Measurements from ENCODE around the gene BGN.

BGN gene

DNA sequence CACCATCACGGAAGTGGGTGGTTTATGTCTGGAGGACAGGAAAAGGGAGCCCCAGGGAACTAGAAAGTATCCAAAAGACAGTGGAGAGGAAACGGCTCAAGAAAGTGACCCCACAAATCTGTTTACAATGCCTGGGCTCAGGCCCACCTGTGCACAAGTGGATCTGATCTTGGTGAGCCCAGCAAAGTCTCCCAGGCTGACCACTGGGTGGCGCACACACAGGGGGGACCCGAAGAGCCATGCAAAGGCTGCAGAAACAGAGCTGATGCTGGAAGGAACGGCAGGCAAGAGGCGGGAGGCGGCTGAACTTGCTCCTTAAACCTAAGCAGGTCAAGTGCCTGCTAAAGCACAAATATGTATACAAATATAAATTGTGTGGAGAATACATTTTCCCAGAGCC lies 34.0 kb upstream of the BGN start:
- no peak for DNase-seq (ENCODE audit: low read depth)

DNA sequence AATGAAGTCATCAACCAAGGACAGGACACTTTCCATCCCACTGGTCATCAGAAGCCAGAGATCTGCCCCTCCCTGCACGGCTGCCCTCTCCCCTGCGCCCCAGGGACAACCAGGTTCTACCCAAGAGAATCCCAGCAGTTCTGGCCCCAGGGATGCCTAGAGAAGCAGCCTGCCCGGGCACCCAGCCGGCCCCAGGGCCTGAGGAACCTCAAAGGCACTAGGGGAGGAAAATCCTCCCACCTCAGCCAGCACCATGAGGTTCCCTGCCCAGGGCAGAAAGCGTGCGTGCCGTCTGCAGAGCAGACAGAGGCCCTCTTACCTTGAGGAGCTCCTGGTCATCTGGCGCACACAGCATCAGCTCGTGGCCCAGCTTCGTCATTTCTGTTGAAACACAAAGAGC lies 32.5 kb upstream of the BGN start:
- no peak for DNase-seq (ENCODE audit: low read depth)

DNA sequence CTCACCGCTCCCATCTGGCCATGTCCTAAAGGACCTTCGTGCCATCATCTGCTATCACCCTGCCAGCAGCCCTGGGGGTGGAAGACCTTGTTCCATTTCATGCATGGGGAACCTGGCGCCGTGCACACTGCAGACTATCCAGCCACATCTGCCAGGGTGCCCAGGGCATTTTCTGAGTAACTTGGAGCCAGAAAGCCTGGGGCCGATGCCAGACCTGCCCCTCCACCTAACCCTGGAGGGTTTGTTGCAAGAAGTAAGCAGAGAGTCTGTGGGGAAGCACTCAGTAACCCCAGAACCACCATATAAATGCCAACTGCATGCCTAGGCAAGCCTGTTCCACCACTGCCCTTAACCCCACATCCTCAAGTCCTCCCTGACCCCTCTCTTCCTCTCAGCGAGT lies 31.7 kb upstream of the BGN start:
- DNase-seq (ENCODE audit: low read depth): no peak

DNA sequence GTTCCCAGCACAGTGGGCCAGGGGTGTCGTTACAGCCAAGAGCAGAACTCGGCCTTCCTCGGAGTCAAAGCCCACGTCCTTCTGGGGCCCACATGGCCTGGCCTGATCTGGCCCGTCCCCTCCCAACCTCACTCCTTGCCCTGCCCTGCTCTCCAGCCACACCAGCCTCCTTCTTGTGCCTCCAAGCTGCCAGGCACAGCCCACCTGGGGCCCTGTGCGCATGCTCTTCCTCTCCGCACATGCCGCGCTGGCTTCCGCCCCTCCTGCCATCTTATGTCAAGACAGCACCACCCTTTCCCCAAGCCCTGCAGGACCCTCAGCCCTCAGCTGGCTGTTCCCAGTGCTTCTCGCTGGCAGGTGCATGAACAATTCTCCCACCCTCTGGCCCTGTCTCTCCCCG lies 31.2 kb upstream of the BGN start:
- no peak for DNase-seq (ENCODE audit: low read depth)

DNA sequence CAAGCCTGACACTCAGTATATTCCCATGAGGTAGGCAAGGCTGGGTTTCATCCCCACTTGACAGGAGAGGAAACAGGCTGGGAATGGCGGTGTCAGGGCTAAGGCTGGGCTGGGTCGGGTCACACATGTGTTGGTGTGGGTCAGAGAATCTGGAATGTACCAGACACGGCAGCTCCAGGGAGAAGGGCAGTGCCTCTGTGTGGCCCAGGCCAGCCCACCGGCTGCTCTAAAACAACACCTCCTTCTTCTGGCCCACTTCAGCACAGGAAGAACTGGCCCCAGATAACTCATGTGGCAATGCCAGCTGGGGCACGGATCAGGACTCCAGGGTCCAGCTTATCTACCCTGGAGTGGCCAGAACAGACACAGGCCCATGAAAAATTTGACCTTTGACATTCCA lies 30.7 kb upstream of the BGN start:
- no peak for DNase-seq (ENCODE audit: low read depth)

DNA sequence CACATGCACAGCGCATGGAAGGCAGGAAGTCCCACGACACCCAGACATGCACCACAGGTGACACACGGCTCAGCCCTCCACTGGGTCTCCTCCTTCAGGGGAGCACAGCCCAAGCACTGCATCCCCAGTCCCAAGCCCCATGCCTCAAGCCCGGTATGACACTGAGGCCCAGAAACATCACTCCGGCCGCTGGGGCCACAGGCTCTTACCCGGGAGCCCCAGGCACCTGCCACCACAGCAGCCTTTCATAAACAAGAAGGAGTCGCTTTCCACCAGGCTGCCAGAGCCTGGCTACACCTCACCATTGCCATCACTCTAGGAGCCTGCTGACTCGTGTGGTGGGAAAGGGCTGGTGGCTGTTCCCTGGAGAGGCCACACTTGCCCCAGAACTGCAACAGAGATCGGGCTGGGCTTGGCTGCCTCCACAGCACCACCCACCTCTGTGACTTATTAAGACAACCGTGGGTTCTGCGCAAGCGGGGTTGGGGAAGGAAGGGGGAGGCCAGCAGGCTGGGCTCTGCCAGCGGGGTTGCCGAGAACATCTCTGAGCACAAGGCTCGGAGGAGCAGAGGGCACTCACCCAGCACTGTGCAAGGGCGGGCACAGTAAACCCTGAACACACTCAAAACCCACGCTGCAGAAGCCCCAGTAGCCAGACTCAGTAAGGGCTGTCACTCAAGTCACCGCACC lies 28.9 kb upstream of the BGN start:
- no peak for DNase-seq (ENCODE audit: low read depth)

DNA sequence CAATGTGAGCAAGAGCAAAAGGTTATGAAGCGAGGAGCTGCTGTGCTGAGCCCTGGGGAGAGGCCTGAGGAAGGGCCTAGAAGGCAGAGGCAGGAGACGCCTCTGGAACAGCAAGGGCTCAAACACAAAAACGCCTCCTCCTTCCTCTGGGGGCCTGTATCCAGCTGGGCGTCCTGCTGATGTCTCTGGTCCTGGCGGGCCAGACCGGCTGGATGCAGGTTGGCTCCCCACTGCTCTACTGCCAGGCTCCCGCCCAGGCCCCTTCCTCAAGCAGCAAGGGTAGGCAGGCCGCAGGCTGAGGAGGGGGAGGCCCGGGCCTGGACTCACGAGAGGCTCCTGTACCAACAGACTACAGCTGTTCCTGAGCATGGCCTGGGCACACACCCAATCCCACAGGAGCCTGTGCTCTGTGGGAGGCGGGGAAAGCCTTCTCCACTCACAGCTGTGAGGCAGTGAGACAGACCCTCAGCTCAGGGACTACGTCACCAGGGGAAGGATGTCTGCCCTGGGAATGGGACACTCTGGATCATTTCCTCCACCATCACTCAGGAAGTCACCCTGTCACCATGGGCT lies 26.7 kb upstream of the BGN start:
- no peak for DNase-seq (ENCODE audit: low read depth)

DNA sequence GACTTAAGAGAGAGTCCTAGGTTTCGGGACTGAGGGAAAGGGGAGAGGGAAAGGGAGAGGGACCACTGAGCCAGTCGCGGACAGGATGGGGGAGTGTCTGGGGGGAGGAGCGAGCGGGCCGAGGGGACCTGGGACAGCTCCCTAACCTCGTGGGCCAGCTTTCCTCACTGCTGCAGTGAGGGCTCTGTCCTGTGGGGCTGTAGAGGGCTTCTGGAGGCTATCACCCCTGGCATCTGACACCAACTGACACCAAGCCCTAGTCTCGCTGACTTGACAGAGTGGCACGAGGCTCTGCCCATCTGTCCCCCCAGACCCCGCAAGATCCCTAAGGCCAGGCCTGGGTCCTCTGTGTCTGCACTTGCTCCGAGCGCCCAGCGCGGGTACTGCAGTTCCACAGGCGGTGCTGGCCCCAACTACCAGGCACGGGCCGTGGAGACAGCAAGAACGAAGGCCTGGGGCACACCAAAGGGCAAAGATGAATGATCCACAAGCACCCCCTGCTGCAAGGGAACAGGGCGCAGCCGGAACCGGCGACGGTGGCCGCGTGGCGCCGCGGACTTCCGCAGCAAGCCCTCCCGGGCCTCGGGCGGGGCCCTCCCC lies 24.9 kb upstream of the BGN start:
- no peak for DNase-seq (ENCODE audit: low read depth)

DNA sequence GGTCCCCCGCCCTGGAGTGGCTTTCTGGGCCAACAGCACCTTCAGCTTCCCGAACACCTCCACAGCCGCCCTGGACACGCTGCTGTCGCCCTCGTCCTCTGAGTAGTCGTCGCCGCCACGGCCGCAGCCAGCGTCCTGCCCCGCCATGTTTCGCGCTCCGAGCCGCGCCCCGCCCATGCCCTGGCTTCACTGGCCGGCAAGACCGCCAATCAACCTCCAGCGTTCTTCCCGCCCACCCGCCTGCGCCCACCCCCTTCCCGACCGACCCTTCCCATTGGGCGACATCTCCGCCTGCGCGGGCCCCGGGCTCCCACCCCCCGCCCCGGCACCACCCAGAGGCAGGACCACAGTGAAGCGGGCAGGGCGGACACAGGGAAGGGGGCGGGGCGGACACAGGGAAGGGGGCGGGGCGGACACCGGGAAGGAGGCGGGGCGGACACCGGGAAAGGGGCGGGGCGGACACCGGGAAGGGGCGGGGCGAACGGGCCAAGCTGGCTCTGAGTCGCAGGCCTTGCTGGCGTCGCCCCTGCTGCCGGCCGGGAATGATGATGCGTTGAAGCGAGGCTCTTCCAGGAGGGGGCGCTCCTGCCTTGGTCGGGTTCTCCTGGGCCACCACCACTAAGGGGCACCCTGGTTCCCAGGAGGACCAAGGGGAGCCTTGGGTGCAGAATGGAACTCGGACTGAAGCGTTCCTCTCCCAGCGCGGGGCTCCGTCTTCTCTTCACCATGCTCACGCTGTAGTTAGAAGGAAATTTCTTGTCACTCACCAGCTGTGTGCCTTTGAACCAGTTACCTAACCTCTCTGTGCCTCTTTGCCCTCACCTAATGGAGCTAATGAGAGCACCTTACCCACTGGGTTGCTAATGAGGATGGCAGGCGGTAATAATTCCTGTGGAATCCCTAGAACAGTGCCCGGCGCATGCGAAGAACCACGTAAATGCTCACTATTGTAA lies 24.1 kb upstream of the BGN start, which contains the start of gene HAUS7:
Gene HAUS7, minus strand, starts transcription at position 166 of the 953 bp plus-strand sequence. Its CDS starts 19 bp downstream, at position 147.
- peak; percentile 32 for DNase-seq (ENCODE audit: low read depth)

DNA sequence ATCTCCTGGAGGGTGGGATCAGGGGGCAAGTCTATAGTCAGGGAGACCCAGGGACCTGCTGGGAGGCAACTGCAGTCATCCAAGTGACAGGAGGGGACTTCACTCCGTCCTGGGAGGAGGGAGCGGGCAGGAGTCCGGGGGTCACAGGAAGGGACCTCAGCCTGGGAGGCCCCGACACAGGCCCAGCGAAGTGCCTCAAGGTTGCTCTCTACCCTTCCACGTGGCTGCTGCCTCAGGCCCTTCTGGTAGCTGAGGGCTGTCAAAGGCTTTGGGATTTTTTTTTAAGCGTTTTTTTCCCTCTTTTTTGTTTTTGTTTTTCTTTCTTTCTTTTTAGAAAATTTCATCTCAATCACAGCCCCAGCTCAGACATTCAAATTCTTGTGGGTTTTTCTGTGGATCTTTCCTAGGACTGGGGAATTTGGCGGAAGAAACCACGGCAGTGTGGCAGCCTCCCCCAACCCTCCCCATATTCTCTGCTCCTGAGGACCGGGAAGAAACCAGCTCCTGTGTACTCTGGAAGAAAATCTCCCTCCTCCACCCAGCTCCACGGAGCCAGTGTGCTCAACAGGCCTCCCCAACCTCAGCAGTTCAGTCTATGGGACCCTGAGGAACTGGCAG lies 23.0 kb upstream of the BGN start:
- no peak for DNase-seq (ENCODE audit: low read depth)

DNA sequence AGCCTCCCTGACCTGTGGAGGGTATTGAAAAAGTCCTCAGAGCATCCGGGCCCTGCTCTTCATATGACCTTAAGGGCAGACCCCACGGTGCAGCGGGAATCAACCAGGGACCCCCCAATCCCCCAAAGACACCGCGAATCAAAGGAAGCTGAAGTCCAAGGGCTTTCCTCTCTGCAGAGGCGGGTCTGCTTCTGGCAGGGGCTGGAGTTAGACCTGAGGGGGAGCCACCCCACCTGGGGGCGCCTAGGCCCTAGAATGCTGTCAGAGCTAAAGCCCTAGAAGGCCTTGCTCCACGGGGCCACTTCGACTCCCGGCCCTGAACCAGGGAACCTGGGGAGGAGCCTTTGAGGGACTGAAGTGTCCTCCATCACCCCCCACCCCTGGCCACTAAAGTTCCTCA lies 21.7 kb upstream of the BGN start:
- no peak for DNase-seq (ENCODE audit: low read depth)

DNA sequence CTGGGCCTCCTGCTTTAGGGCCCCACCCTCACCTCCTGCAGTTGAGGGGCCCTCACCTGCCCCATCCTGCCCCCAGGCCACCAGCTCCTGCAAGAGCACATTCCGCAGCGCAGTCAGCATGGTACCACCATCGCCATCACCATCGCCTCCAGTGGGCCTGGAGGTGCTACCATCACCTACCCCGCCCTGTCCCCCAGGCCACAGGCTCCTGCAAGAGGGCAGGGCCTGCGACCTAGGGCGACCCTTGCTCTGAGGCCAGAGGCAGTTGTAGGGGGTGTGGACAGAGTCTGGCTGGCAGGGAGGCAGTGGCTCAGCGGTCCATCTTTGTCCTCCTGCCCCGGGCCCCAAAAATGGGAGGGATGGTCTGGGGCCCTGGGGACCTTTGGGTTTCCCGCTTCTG lies 20.5 kb upstream of the BGN start:
- no peak for DNase-seq (ENCODE audit: low read depth)

DNA sequence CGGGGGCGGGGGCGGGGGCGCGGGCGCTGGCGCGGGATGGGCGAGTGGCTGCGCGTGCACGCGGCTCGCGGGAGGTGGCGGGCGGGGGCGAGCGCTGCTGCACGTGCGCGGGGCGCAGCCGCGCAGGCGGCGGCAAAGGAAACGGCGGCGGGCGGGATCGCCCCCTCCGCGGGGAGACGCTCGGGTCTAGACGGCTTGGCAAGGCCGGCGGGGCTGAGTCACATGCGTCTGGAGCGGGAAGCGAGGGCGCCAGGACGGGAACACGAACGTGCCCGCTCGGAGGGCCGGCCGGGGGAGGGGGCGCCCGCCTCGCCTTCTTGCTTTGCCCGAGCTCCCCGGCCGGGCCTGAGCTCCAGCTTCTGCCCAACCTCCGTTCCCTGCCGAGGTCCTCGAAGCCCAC lies 20.1 kb upstream of the BGN start:
- no peak for DNase-seq (ENCODE audit: low read depth)

DNA sequence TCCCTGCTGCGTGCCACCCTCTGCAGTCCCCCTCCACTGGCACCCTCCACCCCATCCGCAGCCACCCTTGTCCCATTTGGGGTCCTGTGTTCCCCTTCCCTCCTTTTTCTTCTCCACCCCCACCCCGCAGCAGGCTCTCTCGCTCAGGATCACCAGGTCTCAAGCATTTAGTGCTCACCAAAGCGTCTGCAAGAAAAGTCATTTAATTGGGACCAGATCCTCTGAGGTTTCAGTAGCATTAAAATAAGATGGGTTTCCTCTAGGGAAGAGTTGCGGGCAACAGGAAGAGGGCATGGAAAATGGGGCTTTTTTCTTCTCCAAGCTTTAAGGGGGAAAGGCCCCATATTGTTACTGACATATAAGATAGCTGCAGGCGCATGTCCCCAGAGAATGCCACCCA lies 19.5 kb upstream of the BGN start:
- no peak for DNase-seq (ENCODE audit: low read depth)

DNA sequence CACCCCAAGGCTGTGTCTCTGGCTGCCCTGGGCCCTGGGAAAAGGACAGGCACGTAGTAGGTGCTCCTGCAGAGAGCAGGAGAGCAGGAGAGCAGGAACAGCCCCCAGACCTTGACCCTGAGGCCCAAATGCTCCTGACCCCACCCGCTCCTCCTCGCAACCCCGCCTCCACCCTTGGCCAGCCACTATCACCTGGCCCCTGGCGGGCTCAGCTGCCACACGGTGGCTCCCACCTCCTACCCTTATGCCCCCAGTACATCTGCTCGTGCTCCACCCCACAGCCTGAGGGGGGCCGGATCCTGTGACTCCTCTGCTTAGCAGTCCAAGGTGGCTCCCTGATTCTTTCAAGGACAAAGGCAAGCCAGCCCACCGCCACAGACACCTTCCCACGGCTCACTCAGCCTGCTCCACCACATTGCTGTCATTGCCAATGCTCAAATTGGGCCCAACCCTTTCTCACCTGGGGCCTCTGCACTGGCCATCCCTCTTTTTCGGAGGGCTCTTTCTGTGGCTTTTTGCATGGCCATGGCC lies 19.0 kb upstream of the BGN start:
- DNase-seq (ENCODE audit: low read depth): no peak

DNA sequence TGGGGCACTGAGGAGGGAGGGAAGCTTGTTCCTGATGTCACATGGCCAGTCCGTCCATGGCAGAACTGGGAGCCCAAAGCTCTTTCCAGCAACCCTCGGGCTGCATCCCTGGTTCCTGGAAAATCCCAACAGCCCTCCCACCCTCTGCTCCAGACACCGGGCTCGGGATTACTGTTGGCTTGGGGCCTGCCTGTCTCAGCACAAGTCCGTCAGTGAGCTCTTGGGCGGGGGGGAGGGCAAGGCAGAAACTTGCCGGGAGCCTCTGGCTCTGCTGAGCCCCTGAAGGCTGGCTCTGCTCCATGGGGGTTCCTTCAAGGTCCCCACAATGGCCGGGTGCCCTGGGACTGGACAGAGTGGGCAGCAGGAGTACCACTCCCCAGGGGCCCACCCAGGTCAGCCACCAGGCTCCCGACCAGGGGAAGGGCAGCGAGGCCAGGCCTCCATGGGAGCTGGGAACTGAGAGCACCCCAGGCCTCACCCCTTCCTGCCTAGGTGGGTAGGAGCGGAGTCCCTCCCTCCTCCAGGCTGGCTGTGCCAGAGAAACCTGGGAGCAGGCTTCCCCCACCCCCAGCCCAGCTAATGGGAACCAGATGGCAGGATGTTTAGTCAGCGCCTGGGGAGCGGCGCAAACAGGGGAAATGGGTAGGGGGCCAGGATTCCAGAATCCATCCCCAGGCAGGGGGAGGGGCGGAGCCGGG lies 18.0 kb upstream of the BGN start:
- DNase-seq (ENCODE audit: low read depth): no peak

DNA sequence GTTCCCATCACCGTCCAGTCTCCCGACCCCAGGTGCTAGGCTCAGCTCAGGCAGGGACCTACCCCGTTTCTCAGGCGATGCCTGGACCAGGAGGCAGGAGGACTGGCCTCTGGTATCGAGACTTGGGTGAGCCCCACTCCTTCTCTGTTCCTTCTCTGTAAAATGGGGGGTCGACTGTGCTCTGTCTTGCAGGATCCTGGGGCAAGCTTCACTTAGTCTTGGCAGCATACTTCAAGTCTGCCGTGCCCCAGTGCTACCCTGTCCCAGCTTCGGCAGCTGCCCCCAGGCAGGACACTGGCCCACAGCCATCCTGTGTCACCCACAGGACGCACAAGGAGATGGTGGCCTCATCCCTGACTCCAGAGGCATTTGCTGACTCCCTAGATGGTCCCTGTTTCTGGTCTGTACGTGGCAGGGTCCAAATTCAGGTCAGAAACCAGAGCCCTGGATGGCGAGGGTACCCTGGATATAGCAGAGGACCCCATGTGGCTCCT lies 17.4 kb upstream of the BGN start:
- no peak for DNase-seq (ENCODE audit: low read depth)

DNA sequence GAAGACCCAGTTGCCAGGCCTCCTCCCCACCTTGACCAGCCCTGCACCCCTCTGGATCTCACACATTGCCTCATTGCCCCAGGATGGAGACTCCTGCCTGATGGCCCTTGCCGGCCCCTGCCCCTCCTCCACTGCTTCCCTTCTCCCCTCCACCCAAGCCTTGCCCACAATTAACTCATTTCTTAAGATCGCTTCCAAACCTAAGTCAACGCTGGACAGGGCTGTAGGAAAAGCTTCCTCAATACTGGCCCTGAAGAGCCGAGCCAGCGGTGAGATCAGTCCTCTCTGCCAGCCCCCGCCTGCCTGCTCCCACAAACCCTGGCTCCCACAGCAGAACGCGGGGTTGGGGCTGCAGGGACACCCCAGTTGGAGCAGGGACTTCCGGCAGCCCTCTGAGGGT lies 16.9 kb upstream of the BGN start:
- no peak for DNase-seq (ENCODE audit: low read depth)

DNA sequence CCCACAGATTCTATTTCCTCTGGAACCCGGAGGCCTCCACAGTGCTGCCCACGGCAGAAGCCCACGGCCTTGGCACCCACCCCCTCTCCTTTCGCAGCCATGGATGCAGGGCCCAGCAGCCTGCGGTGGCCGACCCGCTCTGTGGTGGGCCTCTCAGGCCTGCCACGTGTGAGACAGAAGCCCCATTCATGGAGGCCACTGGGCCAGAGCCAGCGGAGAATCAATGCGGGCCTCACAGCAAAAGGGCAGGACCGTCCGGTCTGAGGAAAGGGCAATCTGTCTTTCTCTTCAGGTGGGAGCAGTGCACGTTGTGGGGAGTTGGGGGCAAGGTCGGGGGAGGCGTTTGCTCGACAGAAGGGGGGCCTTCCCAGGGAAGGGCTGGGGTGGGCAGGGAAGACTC lies 16.0 kb upstream of the BGN start:
- DNase-seq (ENCODE audit: low read depth): no peak

DNA sequence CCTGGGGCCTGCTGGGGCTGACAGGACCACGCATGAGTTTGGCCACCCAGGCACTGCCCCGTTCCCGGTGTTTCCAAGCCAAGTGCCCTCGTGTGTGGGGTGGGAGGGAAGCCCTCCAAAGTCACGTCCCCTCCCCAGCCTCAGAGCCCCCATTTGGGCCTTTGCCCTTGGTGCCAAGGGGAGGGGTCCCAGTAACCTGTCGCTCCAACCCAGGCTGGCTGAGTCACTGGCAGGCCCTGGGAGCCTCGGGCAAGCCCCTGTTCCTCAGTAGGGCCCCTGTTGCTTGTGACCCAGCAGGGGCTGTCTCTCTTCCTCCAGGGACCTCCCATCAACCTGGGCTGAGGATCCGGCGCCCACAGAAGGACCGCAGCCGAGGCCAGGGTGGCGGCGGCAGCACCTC lies 13.7 kb upstream of the BGN start:
- no peak for DNase-seq (ENCODE audit: low read depth)

DNA sequence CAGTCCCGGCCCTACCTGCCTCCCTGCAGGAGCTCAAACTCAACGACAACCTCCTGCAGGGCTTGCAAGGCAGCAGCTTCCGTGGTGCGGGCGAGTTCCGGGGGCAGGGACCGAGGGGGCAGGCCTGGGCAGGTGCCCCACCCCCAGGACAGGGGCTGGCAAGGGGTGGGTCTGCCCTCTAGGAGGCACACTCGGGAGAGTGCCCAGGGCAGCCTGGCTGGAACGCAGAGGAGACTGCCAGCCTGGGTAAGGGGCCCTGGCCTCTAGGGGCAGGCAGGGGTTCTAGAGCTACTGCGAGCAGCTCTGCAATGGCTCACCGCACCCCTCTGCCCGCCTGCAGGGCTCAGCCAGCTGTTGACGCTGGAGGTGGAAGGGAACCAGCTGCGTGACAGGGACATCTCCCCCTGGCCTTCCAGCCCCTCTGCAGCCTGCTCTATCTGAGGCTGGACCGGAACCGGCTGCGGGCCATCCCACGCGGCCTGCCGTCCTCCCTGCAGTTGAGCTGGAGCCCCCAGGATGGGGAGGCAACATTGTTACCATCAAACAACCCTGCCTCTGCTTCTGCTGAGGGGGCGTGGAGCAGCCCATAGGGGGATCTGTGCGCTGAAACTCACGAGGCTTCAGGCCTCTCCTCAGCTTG lies 12.3 kb upstream of the BGN start:
- DNase-seq (ENCODE audit: low read depth): no peak
